Breast epithelium (tissue), 4 donors: ENCODE data around the gene SNX5. TPM values are rescaled to one million over a fixed set of nuclear protein-coding genes. Genes with fewer than 3 reads are reported as not detected.

ENCODE experiments used
- DNase-seq, 2 donors: peaks; one replicate each; pipeline ENCODE4 v3.0.0-alpha.2; 2019; ENCODE audit warnings: low spot score in 2 of 2
- H3K27ac ChIP-seq, 2 donors: fragments of 200-600 bp; sonication (generic) in 1 of 2; one replicate each; pipeline ENCODE4 v1.5.1; 2016 to 2019; ENCODE audit warnings: mild to moderate bottlenecking in 1 of 2
- H3K27me3 ChIP-seq, 2 donors: fragments of 200-600 bp; sonication (generic) in 1 of 2; one replicate each; pipeline versions ENCODE4 v1.5.1 to v1.6.0; 2017 to 2019; ENCODE audit warnings: control low read depth in 1 of 2, mild to moderate bottlenecking in 1 of 2
- H3K36me3 ChIP-seq: fragments of 200-600 bp; one replicate; pipeline ENCODE4 v1.5.1; 2019
- H3K4me1 ChIP-seq, 2 donors: fragments of 200-600 bp; sonication (generic); one replicate each; pipeline ENCODE4 v1.5.1; 2016 to 2019; ENCODE audit warnings: control low read depth in 1 of 2
- H3K4me3 ChIP-seq, 3 donors: fragments of 200-600 bp; sonication (generic); 1 replicate in 2 of 3; 2 replicates in 1 of 3; pipeline ENCODE4 v1.5.1; 2016 to 2019; ENCODE audit warnings: mild to moderate bottlenecking in 3 of 3, moderate library complexity in 2 of 3
- H3K9me3 ChIP-seq, 2 donors: fragments of 200-600 bp; sonication (generic) in 1 of 2; one replicate each; pipeline ENCODE4 v1.5.1; 2016 to 2019; ENCODE audit warnings: control low read depth in 1 of 2
- CTCF ChIP-seq, 3 donors: fragments of 450-650 bp; IDR thresholded peaks; one replicate each; pipeline ENCODE4 v1.5.1; 2016 to 2017; ENCODE audit warnings: antibody characterized with exemption in 3 of 3, mild to moderate bottlenecking in 3 of 3, moderate library complexity in 3 of 3
- POLR2A ChIP-seq: fragments of 450-650 bp; IDR thresholded peaks from one replicate; pipeline ENCODE4 v1.6.1; 2016; ENCODE audit warnings: antibody characterized with exemption, mild to moderate bottlenecking, moderate library complexity
- POLR2AphosphoS5 ChIP-seq, 3 donors: sonication (generic); formaldehyde crosslinking; IDR thresholded peaks; one replicate each; pipeline ENCODE4 v1.6.1; 2017; ENCODE audit warnings: antibody characterized with exemption in 3 of 3
- intact Hi-C: fragments of 100-400 bp; cut with DNase I; formaldehyde crosslinking; loops from one replicate; pipeline ENCODE4 v1.15.1; 2023; ENCODE audit warnings: low total_unique reads
- total RNA-seq, 3 donors: library from RNA; depleted of rRNA; stranded (reverse); fragments of >200 nt; gene quantifications; one replicate each; pipeline ENCODE4 v1.1.0, GENCODE V29; 2016

The SNX5 gene
- total RNA-seq, 3 donors from 2014 or later: 96.7 to 127 (median 122) TPM

- no peaks in the 10 kb centered on the region for H3K9me3 ChIP-seq
- H3K36me3 ChIP-seq: no peaks in the 10 kb centered on the region
- intact Hi-C loops: no loop called here
- no peak overlapping the region for H3K27ac ChIP-seq
- no peaks in the 10 kb centered on the region for H3K27me3 ChIP-seq
- no peak overlapping the region for H3K4me3 ChIP-seq
- H3K4me1 ChIP-seq: no peaks in the 10 kb centered on the region
- no peak for TF ChIP-seq POLR2AphosphoS5 (IDR thresholded peaks at IDR 0.05)
- no peak for TF ChIP-seq CTCF (IDR thresholded peaks at IDR 0.05)
- TF ChIP-seq POLR2A: no peak
- DNase-seq: no peak
These were observed 43.5 kb upstream of the SNX5 start for GRCh38 chr20:18011951-18012645.

- intact Hi-C loops: no loop called here
- no peaks in the 10 kb centered on the region for H3K9me3 ChIP-seq
These were observed 42.9 kb upstream of the SNX5 start for GRCh38 chr20:18011482-18011881.

GRCh38 chr20:18009116-18009515 lies 40.5 kb upstream of the SNX5 start:
- Histone ChIP-seq H3K4me1 (no peaks in the 10 kb centered on the region), H3K4me3 (no peak overlapping the region), H3K9me3 (no peaks in the 10 kb centered on the region), H3K27me3 (no peaks in the 10 kb centered on the region), H3K36me3 (no peaks in the 10 kb centered on the region), H3K27ac (no peak overlapping the region)
- no peak for DNase-seq
- intact Hi-C loops: no loop called here
- TF ChIP-seq POLR2A (no peak), POLR2AphosphoS5 (IDR thresholded peaks at IDR 0.05) (no peak)

More at GRCh38 chr20:18011482-18011881, 42.9 kb upstream of the SNX5 start:
- TF ChIP-seq POLR2A: no peak
- no peak for TF ChIP-seq CTCF (IDR thresholded peaks at IDR 0.05)
- TF ChIP-seq POLR2AphosphoS5 (IDR thresholded peaks at IDR 0.05): no peak
- no peak for DNase-seq
- Histone ChIP-seq H3K36me3 (no peaks in the 10 kb centered on the region), H3K27me3 (no peaks in the 10 kb centered on the region), H3K4me3 (no peak overlapping the region), H3K4me1 (no peaks in the 10 kb centered on the region), H3K27ac (no peak overlapping the region)

GRCh38 chr20:18007534-18008292 lies 39.1 kb upstream of the SNX5 start:
- TF ChIP-seq POLR2A (no peak), CTCF (IDR thresholded peaks at IDR 0.05) (no peak), POLR2AphosphoS5 (IDR thresholded peaks at IDR 0.05) (no peak)
- intact Hi-C loops: no loop called here
- peak in 1 of 2 donors; percentile 29 for DNase-seq
- no peaks in the 10 kb centered on the region for H3K9me3 ChIP-seq
- H3K27me3 ChIP-seq: no peaks in the 10 kb centered on the region
- no peaks in the 10 kb centered on the region for H3K36me3 ChIP-seq
- peak overlapping the region; percentile 45 to 68 for H3K27ac ChIP-seq
- no peak overlapping the region for H3K4me3 ChIP-seq
- H3K4me1 ChIP-seq: no peaks in the 10 kb centered on the region

- DNase-seq: no peak
- intact Hi-C loops: no loop called here
- Histone ChIP-seq H3K27ac (peak overlapping the region in 1 of 2 donors; percentile 35), H3K4me3 (no peak overlapping the region), H3K27me3 (no peaks in the 10 kb centered on the region), H3K4me1 (no peaks in the 10 kb centered on the region), H3K9me3 (no peaks in the 10 kb centered on the region), H3K36me3 (no peaks in the 10 kb centered on the region)
- TF ChIP-seq POLR2A (no peak), POLR2AphosphoS5 (IDR thresholded peaks at IDR 0.05) (no peak), CTCF (IDR thresholded peaks at IDR 0.05) (no peak)
These were observed 38.1 kb upstream of the SNX5 start for GRCh38 chr20:18006684-18007083.
